GM18870 (cell line): ENCODE measurements around the gene CACHD1.
"Not testable (repeated sequence)": the region's sequence is repeated elsewhere in the genome, so short reads cannot be mapped to it uniquely, and the experiment has no call there.

Source experiments
- ATAC-seq: cut with Tn5 transposase; IDR thresholded peaks from one replicate; pipeline ENCODE4 v1.9.1; 2021; ENCODE audit warnings: moderate library complexity; ENCODE audit not compliant: unreplicated experiment

CACHD1 gene

DNA sequence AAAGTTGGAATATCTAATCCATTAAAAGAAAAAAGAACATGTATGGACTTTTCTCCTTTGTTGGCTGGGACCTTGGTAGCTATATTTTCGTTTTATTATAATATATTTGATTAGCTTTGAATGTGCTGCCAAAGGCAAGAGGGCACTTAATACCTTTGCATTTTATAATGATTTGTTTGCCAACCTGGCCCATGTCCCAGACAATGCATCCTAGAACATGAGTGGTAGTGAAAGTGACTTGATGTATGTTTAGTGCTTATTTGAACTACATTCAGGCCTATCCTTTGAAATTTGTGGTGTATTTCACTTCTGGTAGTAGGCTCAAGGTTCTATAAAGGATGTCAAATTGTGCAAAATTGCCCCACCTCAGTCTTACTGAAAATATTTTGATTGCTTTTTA, 25.9 kb downstream of the CACHD1 start:
- no peak for ATAC-seq

DNA sequence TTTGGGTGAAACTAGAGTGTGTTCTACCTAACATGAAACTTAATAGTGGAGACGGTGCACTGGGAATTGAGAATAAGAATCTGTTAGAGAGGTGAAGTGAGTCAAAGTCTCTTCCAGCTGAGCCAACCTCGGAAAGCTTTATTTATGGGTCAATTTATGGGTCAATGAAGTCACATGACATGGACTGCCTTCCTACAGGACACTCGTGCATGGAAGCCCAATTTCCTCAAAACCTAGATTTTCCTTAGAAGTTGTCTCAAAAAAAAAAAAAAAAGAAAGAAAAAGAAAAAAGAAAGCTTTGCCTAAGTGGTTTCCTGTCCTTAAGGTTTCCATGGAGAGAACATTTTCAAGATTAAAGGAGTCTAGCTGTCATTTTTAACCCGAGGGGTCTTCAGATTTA, 26.7 kb downstream of the CACHD1 start:
- ATAC-seq = no peak

DNA sequence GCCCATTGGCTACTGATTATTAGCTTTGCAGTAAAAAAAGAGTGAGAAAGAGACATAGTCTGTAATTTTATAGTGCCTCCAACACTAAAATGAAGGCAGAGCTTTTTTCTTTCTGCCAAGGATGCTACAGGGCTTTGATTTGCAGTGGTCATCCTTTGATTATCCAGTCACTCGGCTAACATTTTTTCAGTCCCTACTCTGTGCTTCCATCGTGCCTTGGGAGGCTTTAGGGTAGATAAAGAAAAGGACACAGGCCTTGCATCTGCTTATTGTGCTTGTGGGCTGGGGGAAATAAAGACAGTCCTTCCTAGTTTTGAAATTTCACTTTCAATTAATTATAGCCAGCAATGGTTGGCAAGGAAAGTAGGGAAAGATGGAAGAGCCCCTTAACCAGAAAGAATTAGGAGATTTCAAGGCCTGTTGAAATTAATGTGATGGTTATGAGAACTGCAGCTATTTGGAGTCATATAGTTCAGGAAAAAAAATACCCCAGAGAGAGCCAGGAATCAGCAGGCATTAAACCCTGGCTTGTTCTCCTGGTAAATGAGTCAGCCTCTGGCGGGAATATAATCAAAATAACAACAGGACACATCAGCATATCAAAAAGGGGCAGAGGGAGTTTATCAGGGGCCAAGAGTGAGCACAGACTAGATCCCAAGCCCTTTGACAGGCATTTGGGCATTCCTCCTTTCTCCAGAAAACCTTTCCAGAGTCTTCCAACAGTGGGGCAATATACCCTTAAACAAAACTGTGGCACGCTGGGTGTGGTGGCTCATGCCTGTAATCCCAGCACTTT, 27.4 kb downstream of the CACHD1 start:
- ATAC-seq = no peak

- no peak for ATAC-seq
These were observed 28.4 kb downstream of the CACHD1 start for GRCh38 chr1:64498325-64498724.

DNA sequence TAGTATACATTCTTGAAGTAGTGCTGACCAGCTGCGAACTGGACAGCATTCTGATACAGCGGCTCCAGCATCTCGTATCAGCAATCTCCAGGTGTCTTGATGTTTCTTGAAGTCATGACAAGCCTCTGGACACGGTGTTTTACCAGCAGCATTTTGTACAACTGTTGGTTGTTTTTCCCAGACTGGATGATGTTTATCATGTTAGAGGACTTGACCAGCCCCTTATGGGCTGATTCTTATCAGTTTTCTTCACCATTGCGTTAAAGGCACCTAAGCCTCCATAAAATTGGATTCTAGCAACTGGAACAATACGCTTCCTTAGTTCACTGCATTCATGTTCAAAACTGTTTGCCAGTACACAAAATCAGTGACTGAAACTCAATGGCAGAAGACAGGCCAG, 29.1 kb downstream of the CACHD1 start:
- ATAC-seq = no peak

GRCh38 chr1:64499966-64500365, 30.0 kb downstream of the CACHD1 start:
- ATAC-seq = no peak

DNA sequence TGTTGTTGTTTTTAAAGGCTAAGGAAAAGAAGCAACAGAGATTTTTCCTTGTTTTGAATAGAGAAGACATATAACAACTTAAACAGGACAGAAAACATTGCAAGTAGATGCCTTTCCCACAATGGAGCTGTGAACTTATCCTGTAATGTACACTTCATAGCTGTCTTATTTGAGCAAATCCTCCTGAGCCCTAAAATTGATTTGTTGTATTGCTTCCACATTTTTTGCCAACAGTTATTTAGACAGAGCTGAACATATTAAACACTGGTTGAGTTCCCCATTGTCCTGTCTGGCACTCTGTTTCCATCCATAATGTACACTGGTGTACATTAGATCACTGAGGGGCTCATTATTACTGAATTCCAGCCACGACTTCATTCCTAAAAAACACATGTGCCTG, 32.2 kb downstream of the CACHD1 start:
- no peak for ATAC-seq

GRCh38 chr1:64502931-64503330, 33.0 kb downstream of the CACHD1 start:
- no peak for ATAC-seq

DNA sequence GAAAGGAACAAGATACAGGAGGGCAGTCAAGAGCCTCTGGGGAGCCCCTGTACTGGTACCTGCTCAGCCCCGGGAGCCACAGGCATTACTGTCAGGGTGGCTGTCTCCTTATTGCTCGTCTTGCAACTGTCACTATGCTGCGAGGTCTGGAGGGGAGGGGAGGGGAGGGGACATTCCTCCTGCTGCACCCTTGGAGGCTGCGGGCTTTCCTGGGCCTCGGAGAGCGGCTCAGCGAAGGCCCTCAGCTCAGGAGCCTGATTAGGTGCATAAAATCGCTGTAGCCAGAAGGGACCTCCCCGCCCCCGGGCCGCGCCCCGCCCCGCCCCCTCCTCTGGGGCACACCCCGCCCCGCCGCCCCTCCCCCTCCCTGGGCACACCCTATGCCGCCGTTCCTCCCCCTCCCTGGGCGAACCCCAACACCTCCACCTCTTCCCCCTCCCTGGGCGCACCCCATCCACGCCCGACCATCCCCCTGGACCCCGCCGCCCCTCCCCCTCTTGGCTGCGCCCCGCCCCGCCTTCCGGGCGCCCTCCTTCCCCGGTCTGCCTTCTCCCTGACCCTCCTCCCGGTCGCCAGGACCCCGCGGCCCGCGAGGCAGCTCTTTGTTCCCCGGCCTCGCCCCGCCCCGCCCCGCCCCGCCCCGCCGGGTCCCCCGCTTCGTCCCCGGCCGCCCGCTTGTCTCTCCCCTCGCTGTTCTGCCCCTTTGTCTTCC, 35.5 kb downstream of the CACHD1 start:
- ATAC-seq = no peak

DNA sequence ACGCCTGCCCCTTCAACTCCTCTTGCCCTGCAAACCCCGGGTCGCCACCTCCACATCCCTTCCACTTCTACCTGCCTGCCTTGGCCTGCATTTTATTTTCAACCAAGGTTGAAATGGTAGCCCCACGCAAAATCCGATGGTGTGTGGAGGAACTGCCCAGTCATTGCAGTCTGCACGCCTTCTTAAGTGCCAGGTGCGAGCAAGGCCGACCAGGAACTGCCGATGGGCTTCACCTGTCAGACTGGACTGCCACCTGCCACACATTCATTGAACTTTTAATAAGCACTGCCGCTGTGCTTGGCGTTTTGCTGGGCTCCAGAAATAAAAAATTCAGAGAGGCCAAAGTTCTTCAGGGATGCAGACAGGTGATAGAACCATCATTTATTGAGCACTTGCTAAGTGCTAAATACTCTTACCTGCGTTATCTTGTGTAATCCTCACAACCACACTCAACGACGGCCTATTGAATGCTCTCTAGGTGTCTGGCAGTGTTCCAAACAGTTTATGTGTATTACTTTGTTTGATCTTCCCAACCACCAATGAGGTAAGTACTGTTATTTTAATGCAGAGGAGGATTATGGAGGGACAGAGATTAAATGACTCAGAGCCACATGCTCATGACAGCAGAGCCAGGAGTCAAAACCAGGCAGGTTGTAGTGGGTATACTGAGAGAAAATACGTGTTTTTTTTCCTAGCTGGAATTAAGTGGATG, 36.2 kb downstream of the CACHD1 start:
- no peak for ATAC-seq

GRCh38 chr1:64508629-64509028, 38.7 kb downstream of the CACHD1 start:
- no peak for ATAC-seq

DNA sequence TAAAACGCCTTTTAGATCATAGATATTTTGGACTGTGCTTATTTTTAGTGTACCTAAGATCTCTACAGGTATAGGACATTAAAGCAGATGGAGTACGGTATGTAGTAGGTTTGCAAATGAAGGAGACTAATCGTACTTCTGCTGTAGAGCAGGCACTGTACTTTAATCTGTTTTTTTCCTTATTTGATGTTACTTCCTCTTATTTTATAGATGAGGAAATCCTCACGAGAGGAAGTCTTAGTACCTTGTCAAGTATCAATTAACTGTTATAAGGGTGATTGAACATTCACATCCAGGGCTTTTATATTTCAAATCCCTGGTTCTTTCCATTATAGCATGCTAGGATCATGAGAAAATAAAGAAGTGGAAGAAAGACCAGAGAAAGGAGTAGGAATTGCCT, 41.1 kb downstream of the CACHD1 start:
- no peak for ATAC-seq

DNA sequence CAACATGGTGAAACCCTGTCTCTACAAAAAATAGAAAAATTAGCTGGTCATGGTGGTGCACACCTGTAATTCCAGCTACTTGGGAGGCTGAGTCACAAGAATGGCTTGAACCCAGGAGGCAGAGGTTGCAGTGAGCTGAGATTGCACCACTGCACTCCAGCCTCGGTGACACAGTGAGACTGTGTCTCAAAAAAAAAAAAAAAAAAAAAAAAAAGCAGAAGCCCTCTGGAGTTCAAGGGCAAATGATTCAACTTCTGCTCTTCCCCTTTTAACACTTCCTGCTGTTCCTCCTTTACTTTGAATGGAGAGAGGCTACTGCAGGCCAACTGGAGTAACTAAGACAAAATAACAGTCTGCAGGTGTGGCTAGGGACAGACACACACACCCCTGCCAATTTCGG, 42.3 kb downstream of the CACHD1 start:
- not testable (repeated sequence) for ATAC-seq

DNA sequence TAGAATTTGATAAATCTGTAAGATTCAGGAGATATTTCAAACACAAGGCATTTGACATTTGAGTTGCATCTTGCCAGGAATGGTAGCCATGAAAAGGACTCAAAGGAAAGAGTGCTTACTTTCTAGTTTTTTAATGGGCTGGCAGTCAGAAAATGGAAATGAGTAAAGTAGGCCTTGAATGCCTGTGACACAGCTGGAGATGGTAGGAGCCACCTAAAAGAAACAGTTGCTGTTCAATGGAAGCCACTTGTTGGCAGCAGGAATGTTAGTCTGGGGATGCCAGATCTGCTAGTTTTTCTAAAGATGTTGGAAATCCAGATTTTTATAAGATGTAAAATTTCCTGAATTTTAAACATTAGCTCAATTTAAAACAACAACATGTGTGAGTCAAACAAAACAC, 43.6 kb downstream of the CACHD1 start:
- no peak for ATAC-seq

DNA sequence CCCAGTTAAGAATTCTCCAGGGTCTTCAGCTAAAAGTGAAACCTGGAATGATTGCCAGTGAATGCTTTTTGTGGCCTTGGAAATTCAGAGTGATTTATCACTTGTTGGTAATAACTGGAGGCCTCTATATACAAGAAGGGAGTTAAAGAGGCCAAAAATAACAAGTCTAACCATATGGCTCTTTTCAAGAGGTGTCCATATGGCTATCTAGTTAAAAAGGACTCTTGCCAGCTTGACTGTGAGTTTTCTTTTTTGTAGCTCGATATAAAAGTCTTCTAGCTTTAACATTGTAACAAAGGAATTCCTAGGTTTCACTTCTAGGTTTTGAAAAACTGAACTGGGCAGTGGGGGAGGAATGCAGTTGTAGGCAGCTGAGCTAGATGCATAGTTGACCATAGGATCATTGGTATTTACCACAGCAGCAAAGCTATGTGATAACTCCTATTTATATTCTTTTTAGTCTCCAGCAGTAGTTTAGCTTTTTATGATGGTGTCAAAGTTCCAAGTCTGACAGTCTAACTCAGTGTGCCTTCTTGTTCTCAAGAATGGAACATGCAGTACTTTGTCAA, 44.4 kb downstream of the CACHD1 start:
- no peak for ATAC-seq

- ATAC-seq = no peak
These were observed 45.5 kb downstream of the CACHD1 start for GRCh38 chr1:64515427-64515826.

DNA sequence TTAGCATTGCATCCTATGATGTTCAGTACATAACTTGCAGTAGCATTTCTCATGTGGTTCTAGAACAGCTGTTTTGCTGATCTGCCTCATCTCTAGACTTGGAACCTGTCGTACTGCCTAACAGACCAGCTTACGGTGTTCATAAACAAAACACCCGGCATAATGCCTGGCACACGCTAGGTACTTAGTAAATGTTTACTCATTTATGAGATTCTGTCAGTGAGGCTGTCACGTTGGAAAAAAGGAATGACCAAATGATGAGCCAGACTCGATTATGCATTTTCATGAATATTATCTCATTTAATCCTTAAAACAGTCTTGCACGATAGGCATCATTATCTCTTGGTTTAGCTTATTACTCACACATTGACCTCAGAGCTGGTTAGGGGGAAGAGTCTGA, 46.4 kb downstream of the CACHD1 start:
- ATAC-seq = no peak

DNA sequence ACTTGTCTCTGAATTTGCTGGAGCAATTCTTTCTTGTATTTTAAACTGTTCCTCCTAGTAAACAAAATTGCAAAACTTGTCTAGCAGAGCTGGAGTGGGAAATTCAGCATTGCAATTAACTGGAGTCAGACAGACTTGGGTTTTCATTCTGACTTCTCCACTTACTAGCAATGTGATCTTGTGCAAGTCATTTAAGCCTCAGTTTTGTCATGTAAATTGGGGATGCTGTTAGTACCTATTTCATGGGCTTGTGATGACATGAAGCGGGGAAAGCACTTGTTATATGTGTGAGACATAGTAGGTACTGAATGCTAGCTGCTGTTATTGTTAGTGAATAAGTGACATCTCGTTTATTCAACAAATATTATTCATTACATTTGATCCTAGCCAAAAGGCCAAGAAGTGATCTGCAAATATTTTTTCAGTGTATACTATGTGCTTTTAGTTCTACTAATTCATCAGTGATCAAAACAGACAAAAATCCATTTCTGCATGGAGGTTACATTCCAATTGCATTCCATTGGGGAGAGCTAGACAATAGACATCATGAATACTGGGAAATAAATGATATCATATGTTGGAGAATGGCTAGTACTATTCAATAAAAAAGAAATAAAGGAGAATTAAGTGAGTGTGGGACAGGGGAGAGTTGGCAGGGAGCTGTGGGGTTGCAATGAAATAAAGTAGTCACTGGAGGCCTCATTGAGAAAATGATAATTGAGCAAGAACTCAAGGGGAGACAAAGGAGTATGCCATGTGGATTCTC, 47.1 kb downstream of the CACHD1 start:
- ATAC-seq = no peak

DNA sequence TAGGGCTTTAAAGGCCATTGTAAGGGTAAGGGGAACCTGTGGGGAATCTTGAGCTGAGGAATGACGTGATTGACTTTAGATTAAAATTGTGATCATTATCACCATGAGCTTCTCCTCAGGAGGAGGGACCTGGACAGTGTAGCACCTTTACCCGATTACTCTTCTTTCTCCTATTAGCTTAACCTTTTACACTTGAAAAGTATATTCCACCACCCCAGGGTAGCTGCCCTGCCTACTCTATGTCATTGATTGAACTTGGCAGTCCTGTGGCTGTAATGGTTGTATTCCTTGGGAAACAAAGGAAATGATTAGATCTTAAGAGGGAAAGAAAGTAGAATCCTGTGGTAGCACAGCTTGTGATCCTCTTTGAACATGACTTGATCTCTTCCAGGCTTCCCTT, 47.7 kb downstream of the CACHD1 start:
- ATAC-seq = no peak

DNA sequence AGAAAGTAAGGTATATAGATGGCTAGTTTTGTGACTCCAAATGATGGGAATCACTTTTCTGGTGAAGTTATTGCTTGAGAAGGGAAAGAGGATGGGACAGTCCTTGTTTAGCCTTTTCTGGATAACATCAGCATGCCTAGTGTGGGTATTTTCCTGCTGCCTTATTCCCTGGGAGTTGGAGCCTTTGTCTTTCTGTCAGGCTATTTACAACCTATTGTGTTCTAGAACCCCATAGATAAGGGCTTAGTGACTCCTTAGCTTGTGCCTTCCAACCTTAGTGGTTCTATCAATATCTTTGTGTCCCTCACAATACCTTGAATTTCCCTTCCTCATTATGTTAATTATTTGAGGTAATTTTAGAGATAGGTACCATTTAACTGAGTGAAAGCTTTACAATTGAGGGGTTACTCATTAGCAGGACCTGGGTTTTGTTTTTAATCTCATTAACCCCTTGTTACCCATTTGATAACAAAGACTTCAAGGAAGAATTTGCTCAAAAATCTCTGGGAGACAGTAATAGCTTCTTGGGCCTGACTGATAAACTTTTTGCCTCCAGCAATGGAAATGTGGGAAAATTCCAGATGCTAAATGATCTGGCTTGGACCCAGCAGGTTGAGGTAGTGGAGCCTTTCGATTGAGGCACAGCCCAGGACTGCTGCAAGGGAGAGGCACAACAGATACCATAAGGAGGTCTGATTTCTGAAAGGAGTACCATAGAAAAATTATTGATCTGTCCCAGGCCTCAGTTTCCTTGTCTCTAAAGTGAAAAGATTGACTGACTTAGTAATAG, 49.0 kb downstream of the CACHD1 start:
- no peak for ATAC-seq
